ENCODE data around the gene TMEM212.

Gene TMEM212

GRCh38 chr3:171797873-171798272 lies 45.3 kb upstream of the TMEM212 start:
- Histone ChIP-seq H3K4me3 (ENCODE audit: low read length, poor library complexity, severe bottlenecking) (no peak overlapping the region), H3K9me2 (replicated peaks; ENCODE audit: low read depth, low read length) (no peaks in the 10 kb centered on the region), H3K4me2 (ENCODE audit: low read depth, low read length, poor library complexity, severe bottlenecking) (no peak overlapping the region), H4K20me1 (ENCODE audit: insufficient read depth, low read length, poor library complexity, severe bottlenecking) (no peaks in the 10 kb centered on the region), H3K9ac (ENCODE audit: low read depth, low read length, poor library complexity, severe bottlenecking) (no peak overlapping the region), H3K4me1 (ENCODE audit: insufficient read depth, low read length, poor library complexity, severe bottlenecking) (no peaks in the 10 kb centered on the region), H3K36me3 (ENCODE audit: insufficient read depth, low read length) (no peaks in the 10 kb centered on the region), H2AFZ (ENCODE audit: low read length) (no peak overlapping the region), H3F3A (ENCODE audit: low read depth) (no peaks in the 10 kb centered on the region), H3K79me2 (ENCODE audit: insufficient read depth, low read length) (no peaks in the 10 kb centered on the region), H3K27me3 (ENCODE audit: insufficient read depth, low read length, poor library complexity, severe bottlenecking) (no peaks in the 10 kb centered on the region), H3K9me3 (ENCODE audit: insufficient read depth, low read depth, low read length) (no peaks in the 10 kb centered on the region)
- TF ChIP-seq CTCF (conservative IDR thresholded peaks at IDR 0.05; ENCODE audit: low read length) (no peak), EZH2phosphoT487 (IDR thresholded peaks at IDR 0.05; ENCODE audit: borderline replicate concordance) (no peak)

DNA sequence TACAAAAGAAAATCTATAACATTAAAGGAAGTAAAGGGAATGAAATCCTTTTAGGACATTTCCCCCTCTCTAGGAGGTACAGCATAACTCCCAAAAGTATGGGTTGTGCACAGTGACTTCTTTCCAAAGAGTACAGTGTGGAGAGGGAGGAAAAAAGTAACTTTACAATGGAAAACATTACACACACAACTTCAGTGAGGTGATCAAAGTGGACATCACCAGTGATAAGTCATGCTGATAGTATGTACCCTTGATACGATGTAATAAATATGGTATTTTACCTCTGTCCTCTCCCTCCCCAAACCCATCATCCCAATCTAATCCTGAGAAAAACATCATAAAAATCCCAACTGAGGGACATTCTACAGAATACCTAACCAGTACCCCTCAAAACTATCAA lies 43.6 kb upstream of the TMEM212 start:
- H3K4me2 ChIP-seq (ENCODE audit: low read depth, low read length, poor library complexity, severe bottlenecking), result no peak overlapping the region
- H3K4me1 ChIP-seq (ENCODE audit: insufficient read depth, low read length, poor library complexity, severe bottlenecking), result no peaks in the 10 kb centered on the region
- no peak overlapping the region for H2AFZ ChIP-seq (ENCODE audit: low read length)
- H3K36me3 ChIP-seq (ENCODE audit: insufficient read depth, low read length), result no peaks in the 10 kb centered on the region
- no peak overlapping the region for H3K9ac ChIP-seq (ENCODE audit: low read depth, low read length, poor library complexity, severe bottlenecking)
- no peaks in the 10 kb centered on the region for H3F3A ChIP-seq (ENCODE audit: low read depth)
- H3K9me3 ChIP-seq (ENCODE audit: insufficient read depth, low read depth, low read length), result no peaks in the 10 kb centered on the region
- H3K79me2 ChIP-seq (ENCODE audit: insufficient read depth, low read length), result no peaks in the 10 kb centered on the region
- no peaks in the 10 kb centered on the region for H3K27me3 ChIP-seq (ENCODE audit: insufficient read depth, low read length, poor library complexity, severe bottlenecking)
- no peak for TF ChIP-seq EZH2phosphoT487 (IDR thresholded peaks at IDR 0.05; ENCODE audit: borderline replicate concordance)
- TF ChIP-seq CTCF (conservative IDR thresholded peaks at IDR 0.05; ENCODE audit: low read length), result no peak
- H4K20me1 ChIP-seq (ENCODE audit: insufficient read depth, low read length, poor library complexity, severe bottlenecking), result no peaks in the 10 kb centered on the region
- H3K4me3 ChIP-seq (ENCODE audit: low read length, poor library complexity, severe bottlenecking), result no peak overlapping the region
- no peaks in the 10 kb centered on the region for H3K9me2 ChIP-seq (replicated peaks; ENCODE audit: low read depth, low read length)

DNA sequence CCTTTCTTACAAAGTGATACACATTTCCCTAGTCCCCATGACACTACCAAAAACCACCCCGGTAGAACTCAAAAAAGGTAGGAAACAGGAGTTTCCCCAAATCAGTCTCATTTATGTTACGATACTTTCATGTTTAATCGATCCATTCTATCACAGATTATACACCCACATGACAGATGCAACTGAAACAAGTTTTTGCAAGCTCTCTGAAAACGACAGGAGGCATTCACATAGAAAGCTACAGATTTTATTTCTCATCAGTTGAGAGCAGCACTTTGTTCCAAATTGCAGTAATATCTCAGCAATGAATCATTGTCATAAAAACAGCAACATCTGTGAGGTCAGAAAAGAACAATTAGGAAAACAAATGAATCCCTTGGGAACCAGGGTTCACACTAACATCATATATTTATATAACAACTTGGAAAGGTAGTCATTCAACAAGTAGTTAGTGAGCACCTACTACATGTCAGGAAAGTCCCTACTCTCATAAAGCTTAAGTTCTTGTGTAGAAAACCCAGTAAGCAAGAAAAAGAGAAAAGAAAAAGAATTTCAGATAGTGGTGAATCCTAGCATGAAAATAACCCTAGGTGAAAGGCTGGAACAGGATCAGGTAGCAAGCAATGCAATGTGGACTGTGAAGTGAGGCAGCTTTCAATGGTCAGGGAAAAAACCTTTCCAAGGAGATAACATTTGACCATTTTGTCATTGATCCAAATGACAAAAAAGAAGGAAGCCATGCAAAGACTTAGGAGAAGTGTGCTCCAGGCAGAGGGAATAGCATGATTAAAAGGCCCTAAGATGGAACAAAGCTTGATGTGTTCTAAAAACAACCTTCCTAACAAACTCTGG lies 41.2 kb upstream of the TMEM212 start:
- Histone ChIP-seq H3K4me2 (ENCODE audit: low read depth, low read length, poor library complexity, severe bottlenecking) (no peak overlapping the region), H3K4me3 (ENCODE audit: low read length, poor library complexity, severe bottlenecking) (no peak overlapping the region), H3K9me2 (replicated peaks; ENCODE audit: low read depth, low read length) (no peaks in the 10 kb centered on the region), H3K4me1 (ENCODE audit: insufficient read depth, low read length, poor library complexity, severe bottlenecking) (peaks cover 8% of the 10 kb centered on the region), H4K20me1 (ENCODE audit: insufficient read depth, low read length, poor library complexity, severe bottlenecking) (no peaks in the 10 kb centered on the region), H3K36me3 (ENCODE audit: insufficient read depth, low read length) (no peaks in the 10 kb centered on the region), H3K9me3 (ENCODE audit: insufficient read depth, low read depth, low read length) (no peaks in the 10 kb centered on the region), H2AFZ (ENCODE audit: low read length) (no peak overlapping the region), H3K79me2 (ENCODE audit: insufficient read depth, low read length) (no peaks in the 10 kb centered on the region), H3K9ac (ENCODE audit: low read depth, low read length, poor library complexity, severe bottlenecking) (no peak overlapping the region), H3K27me3 (ENCODE audit: insufficient read depth, low read length, poor library complexity, severe bottlenecking) (no peaks in the 10 kb centered on the region), H3F3A (ENCODE audit: low read depth) (no peaks in the 10 kb centered on the region)
- TF ChIP-seq CTCF (conservative IDR thresholded peaks at IDR 0.05; ENCODE audit: low read length) (no peak), EZH2phosphoT487 (IDR thresholded peaks at IDR 0.05; ENCODE audit: borderline replicate concordance) (no peak)
